ENCODE measurements around the gene RAB27A.

DNA sequence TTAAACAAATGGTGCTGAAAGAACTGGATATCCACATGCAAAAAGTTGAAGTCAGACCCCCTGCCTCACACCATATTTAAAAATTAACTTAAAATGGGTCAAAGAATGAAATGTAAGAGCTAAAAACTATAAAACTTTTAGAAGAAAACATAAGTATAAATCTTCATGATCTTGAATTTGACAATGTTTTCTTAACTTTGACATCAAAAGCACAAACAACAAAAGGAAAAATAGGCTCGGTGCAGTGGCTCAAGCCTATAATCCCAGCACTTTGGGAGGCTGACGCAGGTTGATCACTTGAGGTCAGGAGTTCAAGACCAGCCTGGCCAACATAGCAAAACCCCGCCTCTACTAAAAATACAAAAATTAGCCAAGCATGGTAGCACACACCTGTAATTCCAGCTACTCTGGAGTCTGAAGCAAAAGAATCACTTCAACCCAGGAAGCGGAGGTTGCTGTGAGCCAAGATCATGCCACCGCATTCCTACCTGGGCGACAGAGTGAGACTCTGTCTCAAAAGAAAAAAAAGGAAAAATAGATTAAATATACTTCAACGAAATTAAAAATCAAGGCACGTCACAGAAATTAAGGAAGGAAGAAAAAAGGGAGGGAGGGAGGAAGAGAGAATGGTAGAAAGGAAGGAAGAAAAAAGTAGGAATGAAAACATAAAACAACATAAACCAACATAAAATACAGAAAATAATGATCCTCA is 1.5 kb downstream of the RAB27A start:
- TF ChIP-seq POLR2A (IDR thresholded peaks at IDR 0.05), result no peak
- TF ChIP-seq, protein P1, sequence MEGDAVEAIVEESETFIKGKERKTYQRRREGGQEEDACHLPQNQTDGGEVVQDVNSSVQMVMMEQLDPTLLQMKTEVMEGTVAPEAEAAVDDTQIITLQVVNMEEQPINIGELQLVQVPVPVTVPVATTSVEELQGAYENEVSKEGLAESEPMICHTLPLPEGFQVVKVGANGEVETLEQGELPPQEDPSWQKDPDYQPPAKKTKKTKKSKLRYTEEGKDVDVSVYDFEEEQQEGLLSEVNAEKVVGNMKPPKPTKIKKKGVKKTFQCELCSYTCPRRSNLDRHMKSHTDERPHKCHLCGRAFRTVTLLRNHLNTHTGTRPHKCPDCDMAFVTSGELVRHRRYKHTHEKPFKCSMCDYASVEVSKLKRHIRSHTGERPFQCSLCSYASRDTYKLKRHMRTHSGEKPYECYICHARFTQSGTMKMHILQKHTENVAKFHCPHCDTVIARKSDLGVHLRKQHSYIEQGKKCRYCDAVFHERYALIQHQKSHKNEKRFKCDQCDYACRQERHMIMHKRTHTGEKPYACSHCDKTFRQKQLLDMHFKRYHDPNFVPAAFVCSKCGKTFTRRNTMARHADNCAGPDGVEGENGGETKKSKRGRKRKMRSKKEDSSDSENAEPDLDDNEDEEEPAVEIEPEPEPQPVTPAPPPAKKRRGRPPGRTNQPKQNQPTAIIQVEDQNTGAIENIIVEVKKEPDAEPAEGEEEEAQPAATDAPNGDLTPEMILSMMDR (IDR thresholded peaks at IDR 0.05), result no peak
